ENCODE measurements around the gene SLC5A5. TPM values are rescaled to one million over a fixed set of nuclear protein-coding genes. Genes with fewer than 3 reads are reported as not detected.

SLC5A5 gene
- total RNA-seq, 1 donor from 2014 or later, result not detected

DNA sequence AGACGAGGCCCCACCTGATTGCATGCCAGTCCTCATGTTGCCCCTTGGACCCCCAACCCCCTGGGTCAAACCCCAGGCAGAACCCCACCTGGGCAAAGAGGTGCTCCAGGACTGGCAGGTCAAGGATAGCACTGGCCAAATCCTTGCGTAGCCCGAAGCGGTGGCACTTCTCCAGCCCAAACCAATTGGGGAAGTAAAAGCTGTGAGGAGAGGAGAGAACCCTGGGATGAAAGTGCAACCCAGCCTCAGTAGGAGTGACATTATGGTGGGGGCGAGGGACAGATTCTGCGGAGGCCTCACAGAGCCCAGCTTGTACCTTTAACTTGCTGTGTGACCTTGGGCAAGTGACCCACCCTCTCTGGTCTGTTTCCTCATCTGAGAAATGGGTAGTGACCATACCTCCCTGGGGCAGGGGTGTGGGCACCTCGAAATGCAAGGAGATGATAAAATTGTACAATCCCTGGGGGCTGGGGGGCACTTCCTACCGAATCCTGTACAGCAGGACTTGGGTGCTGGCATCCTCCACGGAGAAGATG is 28.4 kb upstream of the SLC5A5 start:
- Histone ChIP-seq H3K27me3 (peaks cover 6% of the 10 kb centered on the region), H3K4me3 (no peak overlapping the region), H3K27ac (no peak overlapping the region), H3K9me3 (no peaks in the 10 kb centered on the region), H3K36me3 (no peaks in the 10 kb centered on the region), H3K4me1 (peaks cover 0 to 8% of the 10 kb centered on the region in 2 donors)
- intact Hi-C loops (cut with DNase I), result no loop called here
- no peak for DNase-seq (ENCODE audit: low spot score in 2 of 2)
- TF ChIP-seq, protein P1, sequence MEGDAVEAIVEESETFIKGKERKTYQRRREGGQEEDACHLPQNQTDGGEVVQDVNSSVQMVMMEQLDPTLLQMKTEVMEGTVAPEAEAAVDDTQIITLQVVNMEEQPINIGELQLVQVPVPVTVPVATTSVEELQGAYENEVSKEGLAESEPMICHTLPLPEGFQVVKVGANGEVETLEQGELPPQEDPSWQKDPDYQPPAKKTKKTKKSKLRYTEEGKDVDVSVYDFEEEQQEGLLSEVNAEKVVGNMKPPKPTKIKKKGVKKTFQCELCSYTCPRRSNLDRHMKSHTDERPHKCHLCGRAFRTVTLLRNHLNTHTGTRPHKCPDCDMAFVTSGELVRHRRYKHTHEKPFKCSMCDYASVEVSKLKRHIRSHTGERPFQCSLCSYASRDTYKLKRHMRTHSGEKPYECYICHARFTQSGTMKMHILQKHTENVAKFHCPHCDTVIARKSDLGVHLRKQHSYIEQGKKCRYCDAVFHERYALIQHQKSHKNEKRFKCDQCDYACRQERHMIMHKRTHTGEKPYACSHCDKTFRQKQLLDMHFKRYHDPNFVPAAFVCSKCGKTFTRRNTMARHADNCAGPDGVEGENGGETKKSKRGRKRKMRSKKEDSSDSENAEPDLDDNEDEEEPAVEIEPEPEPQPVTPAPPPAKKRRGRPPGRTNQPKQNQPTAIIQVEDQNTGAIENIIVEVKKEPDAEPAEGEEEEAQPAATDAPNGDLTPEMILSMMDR (IDR thresholded peaks at IDR 0.05), result no peak

DNA sequence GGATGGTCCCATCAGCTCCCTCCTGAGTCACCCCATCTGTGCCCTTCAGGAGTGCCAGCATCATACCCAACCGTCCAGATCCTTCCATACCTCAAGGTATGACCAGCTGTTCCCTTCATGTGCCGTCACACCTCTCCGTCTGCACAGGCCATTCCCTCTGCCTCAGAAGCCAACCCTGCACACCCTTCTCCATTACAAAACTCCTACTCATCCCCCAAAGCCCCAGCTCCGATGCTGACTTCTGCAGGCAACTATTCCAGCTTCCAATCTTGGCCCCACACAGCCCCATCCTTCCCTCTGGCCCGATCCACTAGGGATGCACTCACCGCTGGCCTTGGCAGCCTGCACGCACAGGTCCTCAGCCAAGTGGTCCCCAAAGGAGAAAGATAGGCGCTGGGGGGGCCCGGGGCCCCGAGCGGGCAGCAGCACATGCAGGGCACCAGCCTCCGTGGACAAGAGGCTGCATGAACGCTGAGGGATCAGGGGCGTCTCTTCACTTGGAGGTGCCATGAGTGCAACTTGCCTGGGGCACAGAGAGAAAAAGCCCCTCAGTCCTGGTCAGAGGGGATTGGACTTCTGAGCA is 27.7 kb upstream of the SLC5A5 start:
- no peak overlapping the region for H3K27ac ChIP-seq
- intact Hi-C loops (cut with DNase I), result no loop called here
- no peaks in the 10 kb centered on the region for H3K36me3 ChIP-seq
- peaks cover 0 to 8% of the 10 kb centered on the region in 2 donors for H3K4me1 ChIP-seq
- no peak overlapping the region for H3K4me3 ChIP-seq
- no peaks in the 10 kb centered on the region for H3K9me3 ChIP-seq
- TF ChIP-seq, protein P1 (IDR thresholded peaks at IDR 0.05), result no peak
- no peak for DNase-seq (ENCODE audit: low spot score in 2 of 2)
- peaks cover 6% of the 10 kb centered on the region for H3K27me3 ChIP-seq

DNA sequence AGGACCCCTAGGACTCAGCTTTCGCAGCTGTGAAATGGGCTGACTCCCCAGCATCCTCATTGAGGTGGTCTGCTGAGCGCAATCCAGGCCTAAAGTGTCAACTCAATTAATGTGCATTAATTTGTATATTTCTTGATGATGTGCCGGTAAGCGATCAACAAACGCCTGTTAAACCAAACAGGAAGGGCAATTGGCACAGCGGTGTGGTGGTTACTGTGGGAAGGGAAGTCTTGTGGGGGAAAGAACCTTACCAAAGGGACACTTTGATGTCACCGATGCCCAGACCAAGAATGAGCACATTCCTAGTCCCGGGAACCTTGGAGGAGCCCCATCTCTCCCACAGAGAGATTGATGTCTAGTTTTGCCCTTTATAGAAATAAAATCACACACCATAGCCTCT is 25.6 kb upstream of the SLC5A5 start:
- DNase-seq (ENCODE audit: low spot score in 2 of 2), result no peak
- TF ChIP-seq, protein P1 (IDR thresholded peaks at IDR 0.05), result no peak
- Histone ChIP-seq H3K36me3 (no peaks in the 10 kb centered on the region), H3K27ac (no peak overlapping the region), H3K27me3 (peaks cover 6% of the 10 kb centered on the region), H3K4me3 (no peak overlapping the region), H3K9me3 (no peaks in the 10 kb centered on the region), H3K4me1 (peaks cover 0 to 8% of the 10 kb centered on the region in 2 donors)
- intact Hi-C loops (cut with DNase I), result no loop called here

DNA sequence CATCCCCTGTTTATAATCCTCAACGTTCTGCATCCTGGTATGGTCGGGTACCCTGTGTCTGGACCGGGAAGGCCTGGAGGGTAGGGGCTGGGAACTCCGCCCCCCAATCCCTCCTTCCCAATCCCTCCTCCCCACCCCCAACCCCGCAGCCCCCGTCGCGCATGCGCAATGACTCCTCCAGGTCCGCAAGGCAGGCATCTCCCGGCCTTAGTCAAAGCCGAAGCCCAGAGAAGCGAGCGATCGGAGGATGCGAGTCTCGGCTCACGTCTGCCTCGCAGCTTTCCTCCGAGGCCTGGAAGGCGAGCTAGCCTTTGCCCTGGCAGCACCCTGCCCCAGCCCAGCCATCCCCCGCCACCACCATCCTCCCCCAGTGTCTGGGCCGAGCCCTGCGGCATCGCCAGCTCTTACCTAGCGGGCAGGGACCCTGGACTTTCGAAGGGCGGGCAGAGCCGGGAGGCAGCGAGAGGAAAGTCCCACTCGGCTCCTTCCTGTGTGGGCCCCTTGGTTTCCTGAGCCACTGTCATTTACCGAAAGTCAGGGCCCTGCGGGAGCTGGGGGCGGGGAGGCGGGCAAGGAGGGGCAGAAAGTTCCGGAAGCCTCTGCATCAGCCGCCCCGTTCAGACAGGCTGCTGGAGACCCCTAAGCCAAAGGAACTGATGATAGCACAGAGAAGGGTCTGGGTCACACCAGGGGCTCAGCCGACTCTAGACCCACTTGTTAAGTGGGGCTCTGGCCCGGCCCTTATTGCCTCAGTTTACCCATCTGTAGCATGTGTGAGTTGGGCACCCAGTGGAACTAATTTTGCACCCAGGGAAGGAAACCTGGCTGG is 24.0 kb upstream of the SLC5A5 start, which contains the start of gene JAK3:
Gene JAK3, minus strand, starts transcription at position 445 of the 829 bp plus-strand sequence. CDS start 3,565 bp downstream, outside the sequence.
- no peaks in the 10 kb centered on the region for H3K27me3 ChIP-seq
- H3K9me3 ChIP-seq, result no peaks in the 10 kb centered on the region
- peaks cover 0 to 4% of the 10 kb centered on the region in 2 donors for H3K4me1 ChIP-seq
- no peaks in the 10 kb centered on the region for H3K36me3 ChIP-seq
- peak in 1 of 2 donors; percentile 75 for DNase-seq (ENCODE audit: low spot score in 2 of 2)
- peak within 1 kb of the TSS; percentile 66 to 80 for H3K27ac ChIP-seq
- H3K4me3 ChIP-seq, result peak within 1 kb of the TSS; percentile 51 to 58
- intact Hi-C loops (cut with DNase I), result no loop called here
- TF ChIP-seq, protein P1 (IDR thresholded peaks at IDR 0.05), result no peak

DNA sequence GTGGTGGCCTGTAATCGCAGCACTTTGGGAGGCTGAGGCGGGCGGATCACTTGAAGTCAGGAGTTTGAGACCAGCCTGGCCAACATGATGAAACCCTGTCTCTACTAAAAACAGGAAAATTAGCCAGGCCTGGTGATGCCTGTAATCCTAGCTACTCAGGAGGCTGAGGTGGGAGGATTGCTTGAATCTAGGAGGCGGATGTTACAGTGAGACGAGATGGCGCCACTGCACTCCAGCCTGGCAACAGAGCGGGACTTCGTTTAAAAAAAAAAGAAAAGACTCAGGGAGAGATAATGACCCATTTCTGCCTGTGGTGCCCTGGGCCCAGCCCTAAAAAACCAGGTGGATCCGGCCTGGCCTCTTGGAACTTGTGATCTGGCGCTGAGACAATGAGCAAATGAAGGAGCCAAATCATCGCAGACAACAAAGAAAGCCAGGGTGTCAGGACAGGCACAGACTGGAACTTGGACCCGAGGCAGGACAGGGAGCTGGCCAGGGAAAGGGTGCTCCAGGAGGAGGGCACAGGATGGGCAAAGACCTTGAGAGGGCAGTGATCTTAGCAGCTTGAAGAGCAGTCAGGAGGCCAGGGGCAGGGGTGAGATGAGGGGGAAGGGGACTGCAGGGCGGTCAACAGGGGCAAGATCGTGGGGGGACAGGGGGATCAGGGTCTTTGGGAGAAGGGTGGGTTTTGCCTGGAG is 23.0 kb upstream of the SLC5A5 start:
- H3K27ac ChIP-seq, result peak overlapping the region in 1 of 2 donors; percentile 80
- no peak overlapping the region for H3K4me3 ChIP-seq
- no peaks in the 10 kb centered on the region for H3K9me3 ChIP-seq
- peaks cover 0 to 4% of the 10 kb centered on the region in 2 donors for H3K4me1 ChIP-seq
- no peak for DNase-seq (ENCODE audit: low spot score in 2 of 2)
- no peaks in the 10 kb centered on the region for H3K27me3 ChIP-seq
- TF ChIP-seq, protein P1 (IDR thresholded peaks at IDR 0.05), result no peak
- intact Hi-C loops (cut with DNase I), result no loop called here
- no peaks in the 10 kb centered on the region for H3K36me3 ChIP-seq

Data from ascending aorta (tissue), 2 donors.